Esophagus muscularis mucosa (tissue), 4 donors: ENCODE measurements around the gene ZNF607. TPM values are rescaled to one million over a fixed set of nuclear protein-coding genes. Genes with fewer than 3 reads are reported as not detected.
A peak's percentile ranks its signal among the peaks of the same experiment; 100 is the strongest.

Source experiments
- DNase-seq: peaks from one replicate; pipeline ENCODE4 v3.0.0-alpha.2; 2017; ENCODE audit errors: extremely low spot score
- H3K27ac ChIP-seq, 4 donors: fragments of 200-600 bp; sonication (generic); replicated peaks in 1 of 4; 1 replicate in 3 of 4; 2 replicates in 1 of 4; pipeline ENCODE4 v1.5.1; 2016 to 2019; ENCODE audit warnings: mild to moderate bottlenecking in 1 of 4
- H3K27me3 ChIP-seq, 4 donors: fragments of 200-600 bp; sonication (generic); one replicate each; pipeline versions ENCODE4 v1.5.1 to v1.6.0; 2016 to 2019
- H3K36me3 ChIP-seq, 4 donors: fragments of 200-600 bp; sonication (generic); one replicate each; pipeline ENCODE4 v1.5.1; 2016 to 2019
- H3K4me1 ChIP-seq, 4 donors: fragments of 200-600 bp; sonication (generic); one replicate each; pipeline ENCODE4 v1.5.1; 2016 to 2019
- H3K4me3 ChIP-seq, 4 donors: fragments of 200-600 bp; sonication (generic); 1 replicate in 2 of 4; 2 replicates in 2 of 4; pipeline ENCODE4 v1.5.1; 2016 to 2019; ENCODE audit warnings: mild to moderate bottlenecking in 4 of 4, moderate library complexity in 1 of 4
- H3K9me3 ChIP-seq, 4 donors: fragments of 200-600 bp; sonication (generic); 1 replicate in 3 of 4; 2 replicates in 1 of 4; pipeline ENCODE4 v1.5.1; 2016 to 2019
- CTCF ChIP-seq, 3 experiments: fragments of 200-600 bp in 2 of 3; fragments of 450-650 bp in 1 of 3; sonication (generic) in 2 of 3; IDR thresholded peaks; one replicate each; pipeline ENCODE4 v1.5.1; 2017 to 2019; ENCODE audit warnings: antibody characterized with exemption in 3 of 3, mild to moderate bottlenecking in 2 of 3, moderate library complexity in 1 of 3
- EP300 ChIP-seq: sonication (generic); formaldehyde crosslinking; IDR thresholded peaks from one replicate; pipeline ENCODE4 v1.6.1; 2017; ENCODE audit warnings: antibody characterized with exemption
- POLR2A ChIP-seq: fragments of 450-650 bp; IDR thresholded peaks from one replicate; pipeline ENCODE4 v1.6.1; 2017; ENCODE audit warnings: antibody characterized with exemption, moderate library complexity, mild to moderate bottlenecking, low read depth
- POLR2AphosphoS5 ChIP-seq, 2 donors: sonication (generic); formaldehyde crosslinking; IDR thresholded peaks; one replicate each; pipeline ENCODE4 v1.6.1; 2017; ENCODE audit warnings: antibody characterized with exemption in 2 of 2
- WGBS: methylation state at CpG from one replicate; pipeline ENCODE4 v1.1.5; 2018; 5-methylcytosine and 5-hydroxymethylcytosine counted together
- intact Hi-C: fragments of 100-400 bp; cut with DNase I; formaldehyde crosslinking; loops from one replicate; pipeline ENCODE4 v1.15.1; 2023
- total RNA-seq, 4 donors: library from RNA; depleted of rRNA; stranded (reverse); fragments of >200 nt; gene quantifications; one replicate each; pipeline versions ENCODE4 v1.1.0 to v1.2.1, GENCODE V29; 2016

The ZNF607 gene
- total RNA-seq, 4 donors from 2014 or later = 2.3 to 8.8 (median 6.7) TPM

- TF ChIP-seq POLR2AphosphoS5 (IDR thresholded peaks at IDR 0.05) = no peak
- H3K9me3 ChIP-seq = peaks cover 0 to 15% (median 0%) of the 10 kb centered on the region in 4 donors
- intact Hi-C loops = no loop called here
- H3K27ac ChIP-seq = no peak overlapping the region
- H3K4me3 ChIP-seq = no peak overlapping the region
- no peaks in the 10 kb centered on the region for H3K27me3 ChIP-seq
- H3K4me1 ChIP-seq = no peaks in the 10 kb centered on the region
- no peak for DNase-seq
- WGBS = 92% methylated on average over 6 of the region's 6 CpGs
- H3K36me3 ChIP-seq = peaks cover 22 to 52% (median 36%) of the 10 kb centered on the region in 4 donors
These were observed 21.3 kb downstream of the ZNF607 start for GRCh38 chr19:37698216-37698615.

- no peak overlapping the region for H3K4me3 ChIP-seq
- peaks cover 0 to 15% (median 0%) of the 10 kb centered on the region in 4 donors for H3K9me3 ChIP-seq
- WGBS = 79% methylated on average over 3 of the region's 3 CpGs
- H3K36me3 ChIP-seq = peaks cover 14 to 37% (median 36%) of the 10 kb centered on the region in 4 donors
- peaks cover 10 to 21% (median 15%) of the 10 kb centered on the region in 4 donors for H3K4me1 ChIP-seq
- no peaks in the 10 kb centered on the region for H3K27me3 ChIP-seq
- no peak for DNase-seq
- TF ChIP-seq CTCF (IDR thresholded peaks at IDR 0.05) (no peak), EP300 (no peak), POLR2A (no peak), POLR2AphosphoS5 (IDR thresholded peaks at IDR 0.05) (no peak)
- no peak overlapping the region for H3K27ac ChIP-seq
- intact Hi-C loops = no loop called here
These were observed 24.2 kb downstream of the ZNF607 start for GRCh38 chr19:37695144-37695899.

- peak overlapping the region; percentile 57 to 82 (median 72) for H3K4me3 ChIP-seq
- H3K36me3 ChIP-seq = peaks cover 0 to 23% (median 20%) of the 10 kb centered on the region in 4 donors
- no peak for TF ChIP-seq EP300
- TF ChIP-seq POLR2A = no peak
- TF ChIP-seq POLR2AphosphoS5 (IDR thresholded peaks at IDR 0.05) = no peak
- TF ChIP-seq CTCF (IDR thresholded peaks at IDR 0.05) = no peak
- peaks cover 10 to 21% (median 17%) of the 10 kb centered on the region in 4 donors for H3K4me1 ChIP-seq
- no peak for DNase-seq
- H3K9me3 ChIP-seq = peaks cover 0 to 5% (median 0%) of the 10 kb centered on the region in 4 donors
- intact Hi-C loops = loop anchor here (5.0 kb wide), 1 partner anchor 36 kb away; the partner anchor contains the start of gene ZFP30
- WGBS = 77% methylated on average over 11 of the region's 11 CpGs
- H3K27ac ChIP-seq = no peak overlapping the region
- H3K27me3 ChIP-seq = no peaks in the 10 kb centered on the region
These were observed 26.5 kb downstream of the ZNF607 start for GRCh38 chr19:37692956-37693620.

GRCh38 chr19:37691881-37692504 lies 27.6 kb downstream of the ZNF607 start:
- Histone ChIP-seq H3K36me3 (peaks cover 0 to 16% (median 10%) of the 10 kb centered on the region in 4 donors), H3K9me3 (no peaks in the 10 kb centered on the region), H3K27me3 (no peaks in the 10 kb centered on the region), H3K27ac (peak overlapping the region; percentile 84 to 86 (median 85)), H3K4me3 (peak overlapping the region; percentile 57 to 82 (median 72)), H3K4me1 (peaks cover 10 to 21% (median 17%) of the 10 kb centered on the region in 4 donors)
- WGBS = under 1% methylated on average over 16 of the region's 48 CpGs
- peak; percentile 96 for DNase-seq
- TF ChIP-seq POLR2A (peak; percentile 15), POLR2AphosphoS5 (IDR thresholded peaks at IDR 0.05) (peak; percentile 86 to 94), CTCF (IDR thresholded peaks at IDR 0.05) (peak in 1 of 3 experiments; percentile 23), EP300 (no peak)
- intact Hi-C loops = loop anchor here (5.0 kb wide), 1 partner anchor 35 kb away; the partner anchor contains the start of gene ZFP30
